Measurements from ENCODE around the gene ITPRIPL1.

GRCh38 chr2:96315005-96315399 is 10.1 kb upstream of the ITPRIPL1 start:
- TF ChIP-seq CTCF (IDR thresholded peaks at IDR 0.05; ENCODE audit: poor library complexity, severe bottlenecking) (no peak), POLR2AphosphoS5 (IDR thresholded peaks at IDR 0.05) (no peak), EZH2 (IDR thresholded peaks at IDR 0.05; ENCODE audit: borderline replicate concordance, insufficient read depth, low read length, poor library complexity, severe bottlenecking) (no peak), RAD21 (conservative IDR thresholded peaks at IDR 0.05) (no peak), REST (IDR thresholded peaks at IDR 0.05; ENCODE audit: borderline replicate concordance) (no peak), TAF1 (IDR thresholded peaks at IDR 0.05; ENCODE audit: low read depth) (no peak)

All from neural cell (in vitro differentiated cells).